IMR-90 (cell line): Measurements from ENCODE around the gene ACRBP. TPM values are rescaled to one million over a fixed set of nuclear protein-coding genes. Genes with fewer than 3 reads are reported as not detected.

Experiments
- ATAC-seq: fragments of 200-7000 bp; cut with Tn5 transposase; 2 replicates; pipeline ENCODE4 v1.9.1; 2020; ENCODE audit warnings: low read depth, mild to moderate bottlenecking, moderate library complexity
- BruUV-seq: library from RNA; stranded (reverse); fragments of 400-500 nt; replicated peaks from 2 replicates; lab custom pipeline; 2021; lab: Mats Ljungman, UMichigan
- CTCF ChIA-PET: fragments of 300-600 bp; formaldehyde crosslinking; extraction: SDS; loops from one replicate; lab custom pipeline; 2021; ENCODE audit warnings: antibody characterized with exemption; lab: Yijun Ruan, JAX
- POLR2A ChIA-PET: fragments of 300-600 bp; sonication (Branson Sonifier 250); formaldehyde crosslinking; loops from one replicate; lab custom pipeline; 2022; ENCODE audit warnings: antibody characterized with exemption; ENCODE audit not compliant: unreplicated experiment; lab: Charles Lee
- DNase-seq: peaks from one replicate; pipeline ENCODE4 v3.0.0; 2013
- H2AFZ ChIP-seq: replicated peaks from 2 replicates; pipeline ENCODE3; 2013; ENCODE audit warnings: low read length, mild to moderate bottlenecking; ENCODE audit not compliant: poor library complexity
- H2AK5ac ChIP-seq: 2 replicates; pipeline ENCODE4 v1.6.1; 2013; ENCODE audit warnings: low read depth, low read length, inconsistent platforms
- H2AK9ac ChIP-seq: replicated peaks from 2 replicates; pipeline ENCODE3; 2013; ENCODE audit warnings: mild to moderate bottlenecking, low read depth, low read length, moderate library complexity; ENCODE audit not compliant: poor library complexity
- H2BK120ac ChIP-seq: 2 replicates; pipeline ENCODE4 v1.6.1; 2013; ENCODE audit warnings: low read depth, low read length, inconsistent platforms
- H2BK15ac ChIP-seq: 3 replicates; pipeline ENCODE4 v1.6.1; 2013; ENCODE audit warnings: low read depth, low read length, inconsistent platforms
- H2BK20ac ChIP-seq: 2 replicates; pipeline ENCODE4 v1.6.1; 2013; ENCODE audit warnings: low read depth, mild to moderate bottlenecking, inconsistent platforms, low read length, moderate library complexity
- H2BK5ac ChIP-seq: 2 replicates; pipeline ENCODE4 v1.6.1; 2013; ENCODE audit warnings: mild to moderate bottlenecking, low read depth, low read length, inconsistent platforms; ENCODE audit not compliant: poor library complexity, severe bottlenecking
- H3K14ac ChIP-seq: replicated peaks from 2 replicates; pipeline ENCODE4 v1.6.1; 2013; ENCODE audit warnings: low read depth, low read length, inconsistent platforms
- H3K18ac ChIP-seq: 2 replicates; pipeline ENCODE4 v1.6.1; 2013; ENCODE audit warnings: low read depth, low read length, control low read depth
- H3K23ac ChIP-seq: 2 replicates; pipeline ENCODE4 v1.6.1; 2013; ENCODE audit warnings: low read depth, low read length, inconsistent platforms
- H3K27ac ChIP-seq: 2 replicates; pipeline ENCODE4 v1.5.1; 2013; ENCODE audit warnings: mild to moderate bottlenecking, control low read depth, low read length; ENCODE audit not compliant: insufficient read depth
- H3K27me3 ChIP-seq: 2 replicates; pipeline ENCODE4 v1.6.1; 2013; ENCODE audit warnings: low read length; ENCODE audit not compliant: control insufficient read depth, insufficient read depth
- H3K36me3 ChIP-seq: 2 replicates; pipeline ENCODE4 v1.6.1; 2013; ENCODE audit warnings: low read length, mixed read lengths; ENCODE audit not compliant: control insufficient read depth, insufficient read depth
- H3K4ac ChIP-seq: 2 replicates; pipeline ENCODE4 v1.6.1; 2013; ENCODE audit warnings: low read depth, low read length, inconsistent platforms
- H3K4me1 ChIP-seq: 2 replicates; pipeline ENCODE4 v1.6.1; 2013; ENCODE audit warnings: low read length, mixed read lengths; ENCODE audit not compliant: control insufficient read depth, insufficient read depth
- H3K4me2 ChIP-seq: 2 replicates; pipeline ENCODE4 v1.6.1; 2013; ENCODE audit warnings: low read depth, mild to moderate bottlenecking, control low read depth, low read length, moderate library complexity
- H3K4me3 ChIP-seq: 2 replicates; pipeline ENCODE4 v1.5.1; 2013; ENCODE audit warnings: low read depth, mild to moderate bottlenecking, control low read depth, low read length, moderate library complexity; ENCODE audit not compliant: insufficient read depth
- H3K56ac ChIP-seq: 2 replicates; pipeline ENCODE4 v1.6.1; 2013; ENCODE audit warnings: low read length, inconsistent platforms; ENCODE audit not compliant: insufficient read depth; ENCODE audit errors: extremely low read depth
- H3K79me1 ChIP-seq, 2 experiments: 2 replicates each; pipeline ENCODE4 v1.6.1; 2013; ENCODE audit warnings: low read length in 2 of 2, inconsistent platforms in 1 of 2, low read depth in 1 of 2
- H3K9ac ChIP-seq: 2 replicates; pipeline ENCODE4 v1.6.1; 2013; ENCODE audit warnings: low read depth, low read length, control low read depth
- H3K9me1 ChIP-seq: 2 replicates; pipeline ENCODE4 v1.6.1; 2013; ENCODE audit warnings: low read length, inconsistent platforms; ENCODE audit not compliant: insufficient read depth
- H3K9me3 ChIP-seq: 2 replicates; pipeline ENCODE4 v1.6.1; 2013; ENCODE audit warnings: low read length; ENCODE audit not compliant: control insufficient read depth, insufficient read depth
- H4K20me1 ChIP-seq: 2 replicates; pipeline ENCODE4 v1.6.1; 2013; ENCODE audit warnings: low read length, inconsistent platforms; ENCODE audit not compliant: insufficient read depth
- H4K5ac ChIP-seq: 2 replicates; pipeline ENCODE4 v1.6.1; 2013; ENCODE audit warnings: mild to moderate bottlenecking, low read depth, low read length, control low read depth
- H4K8ac ChIP-seq, 2 experiments: 2 replicates each; pipeline ENCODE4 v1.6.1; 2013; ENCODE audit warnings: low read depth in 2 of 2, low read length in 2 of 2, control low read depth in 1 of 2, inconsistent platforms in 1 of 2
- H4K91ac ChIP-seq: 2 replicates; pipeline ENCODE4 v1.6.1; 2013; ENCODE audit warnings: low read depth, low read length, inconsistent platforms; ENCODE audit not compliant: insufficient read depth
- BHLHE40 ChIP-seq: fragments of 150-350 bp; IDR thresholded peaks from 2 replicates; pipeline ENCODE4 v1.6.1; 2016; ENCODE audit warnings: mild to moderate bottlenecking, low read depth, low read length
- CEBPB ChIP-seq: IDR thresholded peaks from 2 replicates; pipeline ENCODE4 v1.6.1; 2012; ENCODE audit warnings: low read depth, low read length, improper control_type of control experiment
- CHD1 ChIP-seq: IDR thresholded peaks from 2 replicates; pipeline ENCODE4 v1.6.1; 2012; ENCODE audit warnings: low read depth, low read length, improper control_type of control experiment
- FOS ChIP-seq: fragments of 150-350 bp; IDR thresholded peaks from 2 replicates; pipeline ENCODE4 v1.6.1; 2016; ENCODE audit warnings: low read depth, low read length
- MAFK ChIP-seq: IDR thresholded peaks from 2 replicates; pipeline ENCODE4 v1.6.1; 2012; ENCODE audit warnings: low read depth, low read length, improper control_type of control experiment
- MAZ ChIP-seq: IDR thresholded peaks from 2 replicates; pipeline ENCODE4 v1.6.1; 2012; ENCODE audit warnings: low read depth, mild to moderate bottlenecking, low read length, improper control_type of control experiment, moderate library complexity, borderline replicate concordance
- MXI1 ChIP-seq: IDR thresholded peaks from 2 replicates; pipeline ENCODE4 v1.6.1; 2012; ENCODE audit warnings: low read depth, mild to moderate bottlenecking, low read length, moderate library complexity, borderline replicate concordance
- NFE2L2 ChIP-seq: fragments of 150-350 bp; IDR thresholded peaks from 2 replicates; pipeline ENCODE4 v1.6.1; 2016; ENCODE audit warnings: low read depth, mild to moderate bottlenecking, low read length
- POLR2A ChIP-seq: IDR thresholded peaks from 2 replicates; pipeline ENCODE4 v1.6.1; 2012; ENCODE audit warnings: mild to moderate bottlenecking, low read depth, low read length
- RAD21 ChIP-seq: IDR thresholded peaks from 2 replicates; pipeline ENCODE4 v1.6.1; 2012; ENCODE audit warnings: low read length, improper control_type of control experiment
- RCOR1 ChIP-seq: IDR thresholded peaks from 2 replicates; pipeline ENCODE4 v1.6.1; 2012; ENCODE audit warnings: mild to moderate bottlenecking, low read length, improper control_type of control experiment; ENCODE audit not compliant: insufficient replicate concordance
- RFX5 ChIP-seq: IDR thresholded peaks from 2 replicates; pipeline ENCODE4 v1.8.0; 2012; ENCODE audit warnings: low read depth, mild to moderate bottlenecking, low read length, moderate library complexity
- SMC3 ChIP-seq: fragments of 150-350 bp; IDR thresholded peaks from 2 replicates; pipeline ENCODE4 v1.6.1; 2016; ENCODE audit warnings: low read depth, mild to moderate bottlenecking, antibody characterized with exemption, low read length, moderate library complexity
- WGBS, 2 experiments: methylation state at CpG; one replicate each; pipeline versions ENCODE4 v1.1.5 to v1.1.7; 2013; ENCODE audit warnings: missing lambda C conversion rate in 2 of 2; ENCODE audit not compliant: insufficient read length in 1 of 2; ENCODE audit errors: extremely low coverage in 2 of 2; 5-methylcytosine and 5-hydroxymethylcytosine counted together
- dilution Hi-C: fragments of 300-500 bp; cut with HindIII; formaldehyde crosslinking; loops from one replicate; pipeline ENCODE4 v1.14.3; 2018; ENCODE audit warnings: low sequenced_read_pairs; ENCODE audit not compliant: unreplicated experiment
- in situ Hi-C: fragments of 300-500 bp; cut with MboI; formaldehyde crosslinking; loops from 3 replicates; pipeline ENCODE4 v1.14.3; 2019; ENCODE audit warnings: low sequenced_read_pairs, inconsistent platforms, mixed read lengths
- intact Hi-C: fragments of 100-400 bp; cut with micrococcal nuclease; formaldehyde crosslinking; loops from 2 replicates; pipeline ENCODE4 v1.10.0; 2022
- polyA plus RNA-seq, 3 experiments: library from polyadenylated mRNA; depleted of rRNA; stranded (reverse); fragments of >200 nt; gene quantifications; 2 replicates each; pipeline ENCODE4 v1.2.3, GENCODE V29; 2012; ENCODE audit warnings: low replicate concordance in 1 of 3
- total RNA-seq: library from RNA; depleted of rRNA; stranded (reverse); fragments of >200 nt; gene quantifications from 2 replicates; pipeline ENCODE4 v1.2.3, GENCODE V29; 2012
- TF ChIP-seq, protein P1 (sequence below): conservative IDR thresholded peaks from 2 replicates; pipeline ENCODE4 v1.5.1; 2012; ENCODE audit warnings: mild to moderate bottlenecking, low read depth, low read length, improper control_type of control experiment
- TF ChIP-seq, protein P2 (sequence below): fragments of 150-350 bp; IDR thresholded peaks from 2 replicates; pipeline ENCODE4 v1.6.1; 2016; ENCODE audit warnings: low read depth, mild to moderate bottlenecking, low read length, moderate library complexity, borderline replicate concordance

The ACRBP gene
- total and polyA plus RNA-seq, 2 of the 4 experiments (the other 2 are of a cell fraction): 0.38 TPM; not detected in 1

DNA sequence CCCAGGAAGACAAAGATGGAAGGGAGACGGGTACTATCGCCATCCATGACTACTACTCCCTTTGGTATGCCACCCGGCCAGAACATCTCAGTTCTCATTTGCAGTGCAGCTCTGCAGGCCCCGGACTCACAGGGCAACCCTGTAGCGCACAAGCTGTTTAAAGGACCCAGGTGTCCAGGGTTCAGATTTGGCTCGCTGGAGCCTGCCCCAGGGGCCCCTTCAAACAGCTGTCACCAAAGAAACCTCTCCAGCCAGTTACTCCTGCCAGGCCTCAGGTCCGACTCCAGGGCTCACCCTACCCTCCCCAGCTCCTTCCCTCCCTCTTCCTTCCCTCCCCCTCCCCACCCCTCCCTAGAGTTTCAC is 34.6 kb downstream of the ACRBP start:
- in situ Hi-C loops (loop anchor here (10.0 kb wide), 1 partner anchor 212 kb away; the partner anchor contains the start of genes GPR162 and P3H3), intact Hi-C loops (loop anchor here (10.0 kb wide), 1 partner anchor 152 kb away; the partner anchor contains the start of gene PTMS), dilution Hi-C loops (no loop called here)
- Histone ChIP-seq H3K4me2 (peak overlapping the region; percentile 5; the same call in 1 of the 2 replicates), H2BK20ac (peak overlapping the region; percentile 77), H2AK5ac (peak overlapping the region; percentile 100), H3K9me1 (peaks cover 27% of the 10 kb centered on the region), H2BK15ac (peak overlapping the region; percentile 100; the same call in 1 of the 3 replicates), H4K20me1 (no peaks in the 10 kb centered on the region), H3K18ac (peak overlapping the region; percentile 71; the same call in 1 of the 2 replicates), H3K14ac (peak overlapping the region; percentile 100), H3K23ac (peak overlapping the region; percentile 31), H3K9me3 (no peaks in the 10 kb centered on the region), H3K4me1 (peaks cover 23% of the 10 kb centered on the region), H3K4ac (peak overlapping the region; percentile 99), H3K27me3 (no peaks in the 10 kb centered on the region), H3K56ac (no peak overlapping the region; the same call in 1 of the 2 replicates), H3K9ac (peak overlapping the region; percentile 46; the same call in 1 of the 2 replicates), H2AFZ (peak overlapping the region; percentile 96), H2BK120ac (peak overlapping the region; percentile 98), H4K5ac (peak overlapping the region; percentile 86), H3K27ac (peak overlapping the region; percentile 93), H3K4me3 (no peak overlapping the region), H4K8ac (peak overlapping the region; percentile 99 to 100), H3K79me1 (peaks cover 0 to 7% of the 10 kb centered on the region in 2 experiments; a peak in 1 of 4 replicates), H3K36me3 (no peaks in the 10 kb centered on the region), H2AK9ac (peak overlapping the region; percentile 100), H4K91ac (peak overlapping the region; percentile 99), H2BK5ac (peak overlapping the region; percentile 97)
- POLR2A ChIA-PET: interaction anchor here (0.5 to 0.6 kb wide), 3 partner anchors 11 to 153 kb away, joined by 3 read pairs; no protein-coding TSS in a partner anchor
- CTCF ChIA-PET: interaction anchor here (0.5 to 0.7 kb wide), 5 partner anchors 52 to 328 kb away, joined by 3 to 4 read pairs (median 3); partner anchors contain the start of gene ZNF384
- no TSS peak for BruUV-seq
- DNase-seq (no peak), ATAC-seq (no peak)
- 80% methylated on average over 1 of the region's 7 CpGs; no CpG with 5 or more reads in 1 of the 2 experiments for WGBS, 2 experiments
- TF ChIP-seq MAFK (no peak), CEBPB (no peak), RFX5 (no peak), SMC3 (no peak), CHD1 (no peak), RCOR1 (no peak), NFE2L2 (no peak), POLR2A (no peak), RAD21 (no peak), FOS (no peak), MXI1 (no peak), MAZ (no peak), BHLHE40 (no peak)
- TF ChIP-seq, protein P1, sequence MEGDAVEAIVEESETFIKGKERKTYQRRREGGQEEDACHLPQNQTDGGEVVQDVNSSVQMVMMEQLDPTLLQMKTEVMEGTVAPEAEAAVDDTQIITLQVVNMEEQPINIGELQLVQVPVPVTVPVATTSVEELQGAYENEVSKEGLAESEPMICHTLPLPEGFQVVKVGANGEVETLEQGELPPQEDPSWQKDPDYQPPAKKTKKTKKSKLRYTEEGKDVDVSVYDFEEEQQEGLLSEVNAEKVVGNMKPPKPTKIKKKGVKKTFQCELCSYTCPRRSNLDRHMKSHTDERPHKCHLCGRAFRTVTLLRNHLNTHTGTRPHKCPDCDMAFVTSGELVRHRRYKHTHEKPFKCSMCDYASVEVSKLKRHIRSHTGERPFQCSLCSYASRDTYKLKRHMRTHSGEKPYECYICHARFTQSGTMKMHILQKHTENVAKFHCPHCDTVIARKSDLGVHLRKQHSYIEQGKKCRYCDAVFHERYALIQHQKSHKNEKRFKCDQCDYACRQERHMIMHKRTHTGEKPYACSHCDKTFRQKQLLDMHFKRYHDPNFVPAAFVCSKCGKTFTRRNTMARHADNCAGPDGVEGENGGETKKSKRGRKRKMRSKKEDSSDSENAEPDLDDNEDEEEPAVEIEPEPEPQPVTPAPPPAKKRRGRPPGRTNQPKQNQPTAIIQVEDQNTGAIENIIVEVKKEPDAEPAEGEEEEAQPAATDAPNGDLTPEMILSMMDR: no peak
- TF ChIP-seq, protein P2, sequence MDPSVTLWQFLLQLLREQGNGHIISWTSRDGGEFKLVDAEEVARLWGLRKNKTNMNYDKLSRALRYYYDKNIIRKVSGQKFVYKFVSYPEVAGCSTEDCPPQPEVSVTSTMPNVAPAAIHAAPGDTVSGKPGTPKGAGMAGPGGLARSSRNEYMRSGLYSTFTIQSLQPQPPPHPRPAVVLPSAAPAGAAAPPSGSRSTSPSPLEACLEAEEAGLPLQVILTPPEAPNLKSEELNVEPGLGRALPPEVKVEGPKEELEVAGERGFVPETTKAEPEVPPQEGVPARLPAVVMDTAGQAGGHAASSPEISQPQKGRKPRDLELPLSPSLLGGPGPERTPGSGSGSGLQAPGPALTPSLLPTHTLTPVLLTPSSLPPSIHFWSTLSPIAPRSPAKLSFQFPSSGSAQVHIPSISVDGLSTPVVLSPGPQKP: no peak
